DOHH2 (cell line): ENCODE measurements around the gene RASL12.
A peak's percentile ranks its signal among the peaks of the same experiment; 100 is the strongest.

Source experiments
- H3F3A ChIP-seq: fragments of 200-600 bp; sonication (generic), shearing (Covaris generic); 2 replicates; pipeline ENCODE4 v1.6.0; 2016; ENCODE audit warnings: antibody characterized with exemption, mild to moderate bottlenecking; ENCODE audit not compliant: control insufficient read depth, insufficient read depth
- H3K27ac ChIP-seq: fragments of 200-600 bp; sonication (generic); 2 replicates; pipeline ENCODE4 v1.5.1; 2014; ENCODE audit warnings: low read depth, mild to moderate bottlenecking, low read length, moderate library complexity
- H3K27me3 ChIP-seq: fragments of 200-600 bp; sonication (generic); 2 replicates; pipeline ENCODE4 v1.6.1; 2014; ENCODE audit warnings: mild to moderate bottlenecking, low read length, mixed read lengths; ENCODE audit not compliant: control insufficient read depth
- H3K36me3 ChIP-seq: fragments of 200-600 bp; sonication (generic); 2 replicates; pipeline ENCODE4 v1.6.1; 2014; ENCODE audit warnings: mild to moderate bottlenecking, low read length, moderate library complexity, mixed read lengths; ENCODE audit not compliant: control insufficient read depth
- H3K4me1 ChIP-seq: fragments of 200-600 bp; sonication (generic); 2 replicates; pipeline ENCODE4 v1.6.1; 2014; ENCODE audit warnings: mild to moderate bottlenecking, low read length, mixed read lengths; ENCODE audit not compliant: control insufficient read depth
- H3K4me2 ChIP-seq: fragments of 200-600 bp; sonication (generic); 2 replicates; pipeline ENCODE4 v1.6.0; 2014; ENCODE audit warnings: mild to moderate bottlenecking, low read length, moderate library complexity
- H3K4me3 ChIP-seq: fragments of 200-600 bp; sonication (generic); 2 replicates; pipeline ENCODE4 v1.5.1; 2014; ENCODE audit warnings: mild to moderate bottlenecking, low read length, mixed read lengths
- H3K79me2 ChIP-seq: fragments of 200-600 bp; sonication (generic); 2 replicates; pipeline ENCODE4 v1.6.1; 2014; ENCODE audit warnings: mild to moderate bottlenecking, low read length, mixed read lengths; ENCODE audit not compliant: control insufficient read depth
- H3K9me2 ChIP-seq: fragments of 200-600 bp; sonication (generic); replicated peaks from 2 replicates; pipeline ENCODE4 v1.6.1; 2014; ENCODE audit warnings: mild to moderate bottlenecking, low read length, mixed read lengths; ENCODE audit not compliant: control insufficient read depth
- H3K9me3 ChIP-seq: fragments of 200-600 bp; sonication (generic); 2 replicates; pipeline ENCODE4 v1.6.1; 2014; ENCODE audit warnings: antibody characterized with exemption, low read length, mixed read lengths; ENCODE audit not compliant: control insufficient read depth, insufficient read depth
- H4K20me1 ChIP-seq: fragments of 200-600 bp; sonication (generic); 2 replicates; pipeline ENCODE4 v1.6.0; 2014; ENCODE audit warnings: low read depth, mild to moderate bottlenecking, antibody characterized with exemption, low read length, moderate library complexity; ENCODE audit not compliant: control insufficient read depth, insufficient read depth
- EZH2phosphoT487 ChIP-seq: fragments of 200-600 bp; sonication (generic); IDR thresholded peaks from 2 replicates; pipeline ENCODE4 v1.6.1; 2017; ENCODE audit warnings: borderline replicate concordance, mild to moderate bottlenecking, antibody characterized with exemption, low read length, moderate library complexity, mixed read lengths
- TF ChIP-seq, protein P1 (sequence below): fragments of 200-600 bp; sonication (generic); IDR thresholded peaks from one replicate; pipeline ENCODE4 v1.5.1; 2014; ENCODE audit warnings: antibody characterized with exemption, mild to moderate bottlenecking, low read depth, low read length; ENCODE audit not compliant: poor library complexity, severe bottlenecking

The RASL12 gene

DNA sequence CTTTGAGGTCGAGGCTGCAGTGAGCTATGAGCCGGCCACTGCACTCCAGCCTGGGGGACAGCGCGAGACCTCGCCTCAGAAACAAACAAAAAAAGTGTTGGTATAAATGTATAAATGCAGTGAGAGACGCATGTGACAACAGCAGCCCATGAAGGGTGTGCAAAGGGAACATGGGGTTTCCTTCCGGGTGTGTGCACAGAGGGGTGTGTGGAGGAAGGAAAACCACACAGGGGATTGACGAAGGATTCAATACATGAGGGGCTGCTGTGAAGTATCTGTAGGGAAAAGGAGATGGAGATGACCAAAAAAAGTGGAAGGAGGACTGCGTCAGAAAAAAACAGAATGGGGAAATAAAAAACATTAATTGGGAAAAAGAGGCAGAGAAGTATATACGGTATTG is 39.5 kb downstream of the RASL12 start:
- H3K27ac ChIP-seq, result no peak overlapping the region
- H3K4me2 ChIP-seq, result peak overlapping the region; percentile 90

DNA sequence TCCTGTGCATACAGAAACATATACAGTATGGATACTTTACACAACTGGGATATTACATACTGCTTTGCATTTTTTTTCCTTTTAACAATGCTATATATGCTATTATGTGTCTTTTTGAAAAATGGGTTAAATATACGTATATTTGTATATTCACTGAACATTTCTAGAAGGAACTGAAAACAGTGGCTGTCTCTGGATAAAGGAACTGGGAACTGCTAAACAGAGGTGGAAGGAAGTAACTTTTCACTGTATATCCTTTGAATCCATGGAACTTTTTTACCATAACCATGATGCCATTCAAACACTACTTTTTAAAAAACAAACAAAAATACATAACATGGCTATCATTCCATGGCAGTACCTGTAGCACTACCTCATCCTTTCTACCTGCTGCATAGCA is 40.2 kb downstream of the RASL12 start:
- H3K4me2 ChIP-seq, result peak overlapping the region; percentile 90
- H3K27ac ChIP-seq, result no peak overlapping the region
- H4K20me1 ChIP-seq, result no peaks in the 10 kb centered on the region
- no peaks in the 10 kb centered on the region for H3K9me3 ChIP-seq
- H3K4me1 ChIP-seq, result peaks cover 15% of the 10 kb centered on the region
- H3K79me2 ChIP-seq, result peaks cover 20% of the 10 kb centered on the region
- TF ChIP-seq EZH2phosphoT487, result no peak
- TF ChIP-seq, protein P1, sequence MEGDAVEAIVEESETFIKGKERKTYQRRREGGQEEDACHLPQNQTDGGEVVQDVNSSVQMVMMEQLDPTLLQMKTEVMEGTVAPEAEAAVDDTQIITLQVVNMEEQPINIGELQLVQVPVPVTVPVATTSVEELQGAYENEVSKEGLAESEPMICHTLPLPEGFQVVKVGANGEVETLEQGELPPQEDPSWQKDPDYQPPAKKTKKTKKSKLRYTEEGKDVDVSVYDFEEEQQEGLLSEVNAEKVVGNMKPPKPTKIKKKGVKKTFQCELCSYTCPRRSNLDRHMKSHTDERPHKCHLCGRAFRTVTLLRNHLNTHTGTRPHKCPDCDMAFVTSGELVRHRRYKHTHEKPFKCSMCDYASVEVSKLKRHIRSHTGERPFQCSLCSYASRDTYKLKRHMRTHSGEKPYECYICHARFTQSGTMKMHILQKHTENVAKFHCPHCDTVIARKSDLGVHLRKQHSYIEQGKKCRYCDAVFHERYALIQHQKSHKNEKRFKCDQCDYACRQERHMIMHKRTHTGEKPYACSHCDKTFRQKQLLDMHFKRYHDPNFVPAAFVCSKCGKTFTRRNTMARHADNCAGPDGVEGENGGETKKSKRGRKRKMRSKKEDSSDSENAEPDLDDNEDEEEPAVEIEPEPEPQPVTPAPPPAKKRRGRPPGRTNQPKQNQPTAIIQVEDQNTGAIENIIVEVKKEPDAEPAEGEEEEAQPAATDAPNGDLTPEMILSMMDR, result no peak
- no peaks in the 10 kb centered on the region for H3K9me2 ChIP-seq
- H3K4me3 ChIP-seq, result peak overlapping the region; percentile 93
- H3K36me3 ChIP-seq, result peaks cover 30% of the 10 kb centered on the region
- peaks cover 14% of the 10 kb centered on the region for H3K27me3 ChIP-seq
- H3F3A ChIP-seq, result no peaks in the 10 kb centered on the region

More for the DNA sequence above, 39.5 kb downstream of the RASL12 start:
- peaks cover 22% of the 10 kb centered on the region for H3K4me1 ChIP-seq
- H3K4me3 ChIP-seq, result peak overlapping the region; percentile 93
- H3K79me2 ChIP-seq, result peaks cover 20% of the 10 kb centered on the region
- H3K9me2 ChIP-seq, result no peaks in the 10 kb centered on the region
- no peaks in the 10 kb centered on the region for H4K20me1 ChIP-seq
- TF ChIP-seq EZH2phosphoT487, result no peak
- TF ChIP-seq, protein P1, result no peak
- H3K36me3 ChIP-seq, result peaks cover 30% of the 10 kb centered on the region
- no peaks in the 10 kb centered on the region for H3F3A ChIP-seq
- no peaks in the 10 kb centered on the region for H3K9me3 ChIP-seq
- peaks cover 17% of the 10 kb centered on the region for H3K27me3 ChIP-seq

DNA sequence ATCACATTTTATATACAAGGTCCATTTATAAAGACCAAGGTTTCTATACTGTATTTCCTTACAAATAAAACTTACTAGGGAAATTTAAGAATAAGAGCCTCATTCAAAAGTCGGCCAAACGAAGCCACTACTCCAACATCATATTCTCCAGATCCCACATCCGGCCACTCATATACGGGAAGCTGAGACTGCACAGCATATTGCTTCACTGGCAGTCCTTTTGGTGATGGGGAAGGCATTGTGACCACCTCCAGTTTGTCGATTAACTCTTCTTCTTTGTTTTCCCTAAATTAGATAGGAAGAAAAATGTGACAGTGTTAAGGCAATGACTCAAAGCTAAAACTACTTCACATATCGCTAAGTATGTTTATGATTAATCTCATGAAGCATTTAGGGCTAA is 41.0 kb downstream of the RASL12 start:
- peaks cover 20% of the 10 kb centered on the region for H3K79me2 ChIP-seq
- H3K36me3 ChIP-seq, result peaks cover 30% of the 10 kb centered on the region
- no peaks in the 10 kb centered on the region for H3F3A ChIP-seq
- no peak overlapping the region for H3K4me2 ChIP-seq
- H3K9me3 ChIP-seq, result no peaks in the 10 kb centered on the region
- peaks cover 7% of the 10 kb centered on the region for H3K27me3 ChIP-seq
- no peak for TF ChIP-seq EZH2phosphoT487
- peaks cover 14% of the 10 kb centered on the region for H3K4me1 ChIP-seq
- H3K9me2 ChIP-seq, result no peaks in the 10 kb centered on the region
- H3K27ac ChIP-seq, result no peak overlapping the region
- no peak overlapping the region for H3K4me3 ChIP-seq
- H4K20me1 ChIP-seq, result no peaks in the 10 kb centered on the region

GRCh38 chr15:65021488-65021887 is 46.3 kb downstream of the RASL12 start:
- no peaks in the 10 kb centered on the region for H3K9me3 ChIP-seq
- H3K36me3 ChIP-seq, result peaks cover 59% of the 10 kb centered on the region
- no peaks in the 10 kb centered on the region for H3K79me2 ChIP-seq

More at GRCh38 chr15:65021488-65021887, 46.3 kb downstream of the RASL12 start:
- Histone ChIP-seq H3K4me3 (no peak overlapping the region), H3K4me1 (no peaks in the 10 kb centered on the region), H3K27ac (no peak overlapping the region), H4K20me1 (no peaks in the 10 kb centered on the region), H3K9me2 (no peaks in the 10 kb centered on the region), H3F3A (no peaks in the 10 kb centered on the region), H3K27me3 (no peaks in the 10 kb centered on the region), H3K4me2 (no peak overlapping the region)
- TF ChIP-seq, protein P1, result no peak
- TF ChIP-seq EZH2phosphoT487, result no peak
